Mesothelial cell of epicardium (in vitro differentiated cells): ENCODE measurements around the gene CDK16. TPM values are rescaled to one million over a fixed set of nuclear protein-coding genes. Genes with fewer than 3 reads are reported as not detected.
A peak's percentile ranks its signal among the peaks of the same experiment; 100 is the strongest.

Experiments
- DNase-seq, 2 experiments: peaks; one replicate each; pipeline ENCODE4 v3.0.0; 2021; ENCODE audit warnings: low spot score in 2 of 2; ENCODE audit not compliant: unreplicated experiment in 2 of 2
- H3K27ac Mint-ChIP-seq: 2 replicates; pipeline ENCODE4 v1.8.0; 2021; ENCODE audit warnings: mixed read lengths
- H3K27me3 Mint-ChIP-seq: 2 replicates; pipeline ENCODE4 v1.8.0; 2021; ENCODE audit warnings: low read depth, mixed read lengths
- H3K36me3 Mint-ChIP-seq: 2 replicates; pipeline ENCODE4 v1.8.0; 2021; ENCODE audit warnings: mixed read lengths
- H3K4me1 Mint-ChIP-seq: 2 replicates; pipeline ENCODE4 v1.8.0; 2021; ENCODE audit warnings: mixed read lengths
- H3K4me3 Mint-ChIP-seq: 2 replicates; pipeline ENCODE4 v1.8.0; 2021; ENCODE audit warnings: mild to moderate bottlenecking, moderate library complexity, mixed read lengths
- H3K9me3 Mint-ChIP-seq: 2 replicates; pipeline ENCODE4 v1.8.0; 2021; ENCODE audit warnings: mixed read lengths
- total RNA-seq: library from RNA; stranded (reverse); gene quantifications from 3 replicates; pipeline ENCODE4 v1.2.1, GENCODE V29; 2021
- TF ChIP-seq, protein P1 (sequence below): fragments of 200-600 bp; sonication (generic); IDR thresholded peaks from one replicate; pipeline ENCODE4 v1.5.0; 2021; ENCODE audit warnings: antibody characterized with exemption; ENCODE audit not compliant: unreplicated experiment

The CDK16 gene
- total RNA-seq, 1 donor from 2014 or later: 216 TPM

- Mint-ChIP-seq H3K27ac (no peak overlapping the region), H3K9me3 (no peaks in the 10 kb centered on the region), H3K27me3 (no peaks in the 10 kb centered on the region), H3K4me3 (no peak overlapping the region), H3K4me1 (peaks cover 3% of the 10 kb centered on the region), H3K36me3 (peaks cover 12% of the 10 kb centered on the region)
- TF ChIP-seq, protein P1, sequence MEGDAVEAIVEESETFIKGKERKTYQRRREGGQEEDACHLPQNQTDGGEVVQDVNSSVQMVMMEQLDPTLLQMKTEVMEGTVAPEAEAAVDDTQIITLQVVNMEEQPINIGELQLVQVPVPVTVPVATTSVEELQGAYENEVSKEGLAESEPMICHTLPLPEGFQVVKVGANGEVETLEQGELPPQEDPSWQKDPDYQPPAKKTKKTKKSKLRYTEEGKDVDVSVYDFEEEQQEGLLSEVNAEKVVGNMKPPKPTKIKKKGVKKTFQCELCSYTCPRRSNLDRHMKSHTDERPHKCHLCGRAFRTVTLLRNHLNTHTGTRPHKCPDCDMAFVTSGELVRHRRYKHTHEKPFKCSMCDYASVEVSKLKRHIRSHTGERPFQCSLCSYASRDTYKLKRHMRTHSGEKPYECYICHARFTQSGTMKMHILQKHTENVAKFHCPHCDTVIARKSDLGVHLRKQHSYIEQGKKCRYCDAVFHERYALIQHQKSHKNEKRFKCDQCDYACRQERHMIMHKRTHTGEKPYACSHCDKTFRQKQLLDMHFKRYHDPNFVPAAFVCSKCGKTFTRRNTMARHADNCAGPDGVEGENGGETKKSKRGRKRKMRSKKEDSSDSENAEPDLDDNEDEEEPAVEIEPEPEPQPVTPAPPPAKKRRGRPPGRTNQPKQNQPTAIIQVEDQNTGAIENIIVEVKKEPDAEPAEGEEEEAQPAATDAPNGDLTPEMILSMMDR: no peak
- no peak for DNase-seq
These were observed 32.3 kb upstream of the CDK16 start for GRCh38 chrX:47186096-47186740.

DNA sequence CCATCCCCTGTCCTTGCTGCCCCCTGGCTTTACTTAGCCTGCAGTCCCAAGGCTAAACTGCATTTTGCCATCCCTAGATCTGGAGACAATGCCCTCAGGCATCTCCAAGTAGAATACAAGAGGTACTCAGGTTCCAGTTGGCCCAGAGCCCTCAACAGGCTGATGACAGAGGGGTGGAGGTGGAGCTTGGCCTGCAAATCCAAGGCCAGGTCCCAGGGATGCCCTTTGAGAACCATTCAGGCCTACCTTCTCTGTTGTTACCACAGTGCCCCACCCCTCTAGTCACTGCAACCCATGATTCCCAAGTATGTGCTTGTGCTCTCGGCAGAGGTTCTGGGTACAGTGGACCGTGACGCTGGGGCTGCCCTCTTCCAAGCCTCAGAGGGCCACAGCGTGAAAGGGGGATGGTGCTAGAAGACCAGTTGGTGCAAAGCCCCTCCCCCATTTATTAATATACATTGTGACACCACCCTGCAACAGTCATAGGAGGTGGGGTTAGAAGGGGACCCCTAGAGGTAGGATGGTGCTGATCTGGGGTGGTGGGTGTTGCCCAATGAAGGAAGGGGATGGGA, 31.3 kb upstream of the CDK16 start:
- Mint-ChIP-seq H3K4me1 (peaks cover 3% of the 10 kb centered on the region), H3K36me3 (peaks cover 12% of the 10 kb centered on the region), H3K4me3 (no peak overlapping the region), H3K27me3 (no peaks in the 10 kb centered on the region), H3K9me3 (no peaks in the 10 kb centered on the region), H3K27ac (no peak overlapping the region)
- DNase-seq: no peak
- TF ChIP-seq, protein P1: no peak

DNA sequence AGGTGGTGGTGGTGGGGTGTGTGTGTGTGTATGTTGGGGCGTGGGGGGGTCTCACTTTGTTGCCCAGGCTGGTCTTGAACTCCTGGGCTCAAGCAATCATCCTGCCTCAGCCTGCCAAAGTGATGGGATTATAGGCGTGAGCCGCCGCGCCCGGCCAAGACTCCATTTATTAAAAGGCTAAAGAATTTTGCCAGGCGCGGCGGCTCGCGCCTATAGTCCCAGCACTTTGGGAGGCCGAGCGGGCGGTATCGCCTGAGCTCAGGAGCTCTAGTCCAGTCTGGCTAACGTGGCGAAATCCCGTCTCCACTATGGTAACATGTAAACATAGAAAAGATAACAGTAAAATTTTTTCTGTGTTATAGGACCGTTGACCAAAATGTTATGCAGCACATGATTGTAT, 28.6 kb upstream of the CDK16 start:
- no peak overlapping the region for H3K27ac Mint-ChIP-seq
- TF ChIP-seq, protein P1: no peak
- H3K4me1 Mint-ChIP-seq: peaks cover 18% of the 10 kb centered on the region
- DNase-seq: no peak
- no peak overlapping the region for H3K4me3 Mint-ChIP-seq
- no peaks in the 10 kb centered on the region for H3K27me3 Mint-ChIP-seq
- H3K9me3 Mint-ChIP-seq: no peaks in the 10 kb centered on the region
- H3K36me3 Mint-ChIP-seq: peaks cover 7% of the 10 kb centered on the region

DNA sequence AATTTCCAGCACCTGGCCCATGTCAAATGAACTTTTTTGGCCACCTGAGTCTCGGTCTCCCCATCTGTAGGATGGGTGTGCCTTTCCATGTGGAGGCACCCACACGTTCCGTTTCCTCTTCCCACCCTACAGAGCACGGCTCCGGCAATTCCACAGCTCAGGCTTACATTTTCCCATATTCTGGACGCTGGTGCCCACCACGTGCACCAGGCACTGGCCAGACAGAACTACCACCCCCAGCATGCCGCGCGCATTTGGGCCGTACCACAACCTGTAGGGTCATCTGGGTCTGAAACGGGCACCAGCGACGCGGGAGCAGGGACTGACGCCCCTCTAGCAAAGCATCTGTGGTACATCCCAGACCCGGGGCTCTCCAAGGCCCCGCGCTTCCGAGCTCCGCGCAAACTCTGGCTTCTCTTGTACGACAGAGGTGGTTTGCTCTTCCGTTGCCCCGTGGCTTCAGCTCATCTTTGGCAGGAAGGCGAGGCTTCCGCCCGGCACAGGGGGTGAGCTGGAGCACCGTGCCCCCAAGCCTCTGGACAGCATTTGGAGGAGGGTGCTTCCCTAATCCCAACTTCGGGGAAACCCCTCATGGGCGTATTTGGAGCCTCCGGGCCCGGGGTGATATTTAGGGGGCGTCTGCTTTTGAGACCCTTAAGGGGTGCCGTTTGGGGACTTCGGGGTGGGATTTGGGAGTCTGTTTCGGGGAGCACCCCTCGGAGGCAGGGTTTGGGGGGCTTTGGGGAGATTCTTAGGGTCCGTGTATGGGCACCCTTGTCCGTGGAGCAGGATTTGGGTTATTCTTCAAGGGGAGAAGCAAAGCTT, 27.8 kb upstream of the CDK16 start:
- H3K27ac Mint-ChIP-seq: peak overlapping the region; percentile 44
- H3K27me3 Mint-ChIP-seq: no peaks in the 10 kb centered on the region
- TF ChIP-seq, protein P1: no peak
- H3K9me3 Mint-ChIP-seq: no peaks in the 10 kb centered on the region
- peak; percentile 56 to 77 for DNase-seq
- peak overlapping the region; percentile 80 for H3K4me3 Mint-ChIP-seq
- peaks cover 25% of the 10 kb centered on the region for H3K4me1 Mint-ChIP-seq
- H3K36me3 Mint-ChIP-seq: peaks cover 5% of the 10 kb centered on the region

DNA sequence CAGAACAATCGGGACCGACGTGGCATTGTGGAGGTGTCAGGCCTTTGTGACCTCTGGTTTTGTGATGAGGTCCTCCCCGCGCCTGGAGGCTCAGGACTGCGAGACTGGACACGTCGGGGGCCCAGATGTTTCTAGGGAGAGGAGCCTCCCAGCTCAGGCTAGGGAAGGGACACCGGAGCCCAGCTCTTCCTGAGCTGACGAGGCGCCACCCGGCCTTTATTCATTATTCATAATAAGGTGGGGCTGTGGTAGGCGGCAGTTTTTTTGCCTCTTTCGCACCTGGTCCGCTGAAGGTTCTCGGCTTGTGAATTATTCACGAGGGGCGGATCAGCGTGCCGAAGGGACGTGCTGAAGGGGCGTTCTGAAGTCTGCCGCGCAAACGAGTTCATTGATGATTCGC, 27.1 kb upstream of the CDK16 start:
- Mint-ChIP-seq H3K27me3 (no peaks in the 10 kb centered on the region), H3K9me3 (no peaks in the 10 kb centered on the region), H3K27ac (no peak overlapping the region), H3K36me3 (peaks cover 2% of the 10 kb centered on the region), H3K4me3 (peak overlapping the region; percentile 80), H3K4me1 (peaks cover 32% of the 10 kb centered on the region)
- no peak for DNase-seq
- TF ChIP-seq, protein P1: no peak
